Spleen (tissue), 11 donors: ENCODE measurements around the gene ACOXL. TPM values are rescaled to one million over a fixed set of nuclear protein-coding genes. Genes with fewer than 3 reads are reported as not detected.

Source experiments
- DNase-seq: peaks from one replicate; pipeline ENCODE4 v3.0.0-alpha.2; 2020
- H3K27ac ChIP-seq, 8 donors: fragments of 200-600 bp; sonication (generic) in 7 of 8; 1 replicate in 4 of 8; 2 replicates in 4 of 8; pipeline versions ENCODE4 v1.5.0 to v1.8.0; 2016 to 2021; ENCODE audit warnings: inconsistent platforms in 4 of 8, mild to moderate bottlenecking in 4 of 8, moderate library complexity in 1 of 8
- H3K27me3 ChIP-seq, 7 donors: fragments of 200-600 bp; sonication (generic) in 6 of 7; replicated peaks in 1 of 7; 1 replicate in 4 of 7; 2 replicates in 3 of 7; pipeline versions ENCODE4 v1.5.0 to v1.8.0; 2016 to 2021; ENCODE audit warnings: inconsistent platforms in 3 of 7, mild to moderate bottlenecking in 1 of 7
- H3K36me3 ChIP-seq, 6 donors: fragments of 200-600 bp; sonication (generic) in 5 of 6; 1 replicate in 4 of 6; 2 replicates in 2 of 6; pipeline versions ENCODE4 v1.5.0 to v1.8.0; 2016 to 2021; ENCODE audit warnings: inconsistent platforms in 2 of 6
- H3K4me1 ChIP-seq, 6 donors: fragments of 200-600 bp; sonication (generic) in 5 of 6; 1 replicate in 3 of 6; 2 replicates in 3 of 6; pipeline versions ENCODE4 v1.5.0 to v1.8.0; 2016 to 2021; ENCODE audit warnings: inconsistent platforms in 3 of 6
- H3K4me3 ChIP-seq, 8 donors: fragments of 200-600 bp; sonication (generic) in 7 of 8; 1 replicate in 4 of 8; 2 replicates in 4 of 8; pipeline versions ENCODE4 v1.5.0 to v1.8.0; 2016 to 2021; ENCODE audit warnings: inconsistent platforms in 4 of 8, mild to moderate bottlenecking in 4 of 8, moderate library complexity in 2 of 8
- H3K9me3 ChIP-seq, 8 donors: fragments of 200-600 bp; sonication (generic) in 7 of 8; 1 replicate in 4 of 8; 2 replicates in 4 of 8; pipeline versions ENCODE4 v1.5.0 to v1.8.0; 2016 to 2021; ENCODE audit warnings: inconsistent platforms in 4 of 8
- POLR2A ChIP-seq, 3 donors: fragments of 450-650 bp; IDR thresholded peaks; one replicate each; pipeline ENCODE4 v1.5.1; 2017; ENCODE audit warnings: antibody characterized with exemption in 3 of 3, mild to moderate bottlenecking in 1 of 3
- POLR2AphosphoS5 ChIP-seq, 3 donors: sonication (generic); formaldehyde crosslinking; IDR thresholded peaks; one replicate each; pipeline ENCODE4 v1.5.1; 2017; ENCODE audit warnings: antibody characterized with exemption in 3 of 3
- WGBS, 5 donors: extraction: QIAGEN DNeasy Blood & Tissue Kit in 3 of 5; methylation state at CpG; one replicate each; pipeline versions ENCODE4 v1.1.5 to v1.1.7; 2013 to 2018; 5-methylcytosine and 5-hydroxymethylcytosine counted together
- intact Hi-C: fragments of 100-400 bp; cut with DNase I; formaldehyde crosslinking; loops from one replicate; pipeline ENCODE4 v1.15.0; 2023; ENCODE audit warnings: low total_unique reads
- polyA plus RNA-seq, 3 donors: library from polyadenylated mRNA; stranded (reverse); fragments of 200-250 nt; gene quantifications; one replicate each; pipeline ENCODE4 v1.2.1, GENCODE V29; 2013
- total RNA-seq, 7 donors: library from RNA; depleted of rRNA in 3 of 7; stranded (reverse); fragments of >200 nt in 3 of 7; fragmentation: NEBNext Ultra II Directional in 4 of 7; extraction: Animal tissue kit (Norgen Biotek cat#: 25700) in 4 of 7; gene quantifications; one replicate each; pipeline versions ENCODE4 v1.1.0 to v1.2.1, GENCODE V29; 2016 to 2021
- TF ChIP-seq, protein P1 (sequence below), 11 experiments: fragments of 200-600 bp in 7 of 11; fragments of 450-650 bp in 4 of 11; sonication (generic) in 4 of 11; IDR thresholded peaks in 8 of 11; conservative IDR thresholded peaks in 3 of 11; 1 replicate in 7 of 11; 2 replicates in 4 of 11; pipeline versions ENCODE4 v1.4.0 to v1.8.0; 2016 to 2021; ENCODE audit warnings: antibody characterized with exemption in 11 of 11, inconsistent platforms in 4 of 11, mild to moderate bottlenecking in 1 of 11
- donor health status: healthy with polysubstance abuse.
- donor health status: DM: no; HTN: no; CAD: no; lungs with moderate emphysema.
- donor health status: DM: no; HTN: no; CAD: no.
- donor health status: Bipolar disorder and iron deficiency.
- donor health status: healthy.
- donor health status: DM: no; HTN: no; CAD: no.
- donor health status: DM: yes; HTN: yes; CAD: no.

The ACOXL gene
- total and polyA plus RNA-seq, 10 donors: 0.04 to 1.0 (median 0.66) TPM

DNA sequence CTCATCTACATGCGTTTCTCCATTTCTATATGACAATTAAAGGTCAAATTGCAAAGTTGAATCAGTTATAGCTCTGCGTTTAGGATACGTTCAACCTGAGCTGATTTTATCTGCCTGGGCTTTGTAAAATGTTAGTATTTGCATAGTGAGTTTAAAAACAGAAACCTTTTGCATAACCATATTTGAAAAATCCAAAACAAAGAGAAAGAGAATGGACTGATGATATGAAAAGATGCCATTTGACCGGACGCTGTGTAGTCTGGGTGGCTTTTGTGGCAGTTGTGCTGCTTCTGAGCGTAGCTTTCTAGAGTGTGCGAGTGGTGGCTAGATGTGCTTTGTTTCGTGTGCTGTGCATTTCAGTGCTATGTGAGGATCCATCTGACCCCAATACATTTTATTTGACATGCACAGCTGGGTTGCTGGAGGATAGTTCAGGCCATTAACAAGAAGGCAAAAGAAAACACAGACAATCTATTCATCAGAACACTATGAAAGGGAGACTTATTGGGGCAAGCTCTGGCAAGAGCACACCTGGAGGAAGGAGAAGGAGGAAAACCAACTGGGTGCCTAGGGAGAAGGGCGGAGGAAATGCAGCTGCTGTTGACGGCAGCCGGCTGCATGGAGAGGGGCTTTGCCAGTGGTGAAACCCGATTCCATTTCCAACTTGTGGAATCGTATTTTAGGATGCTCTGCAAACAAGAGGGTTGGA is 126.8 kb downstream of the ACOXL start:
- no peaks in the 10 kb centered on the region for H3K36me3 ChIP-seq
- intact Hi-C loops: no loop called here
- peaks cover 0 to 47% (median 20%) of the 10 kb centered on the region in 6 donors for H3K4me1 ChIP-seq
- peak overlapping the region in 7 of 8 donors; percentile 30 to 70 (median 59) for H3K27ac ChIP-seq
- WGBS, 5 donors: 58 to 69% (median 64%) methylated on average over 13 of the region's 13 CpGs
- peaks cover 0 to 23% (median 0%) of the 10 kb centered on the region in 7 donors for H3K27me3 ChIP-seq
- H3K4me3 ChIP-seq: peak overlapping the region in 2 of 8 donors; percentile 6 to 12
- TF ChIP-seq, protein P1, sequence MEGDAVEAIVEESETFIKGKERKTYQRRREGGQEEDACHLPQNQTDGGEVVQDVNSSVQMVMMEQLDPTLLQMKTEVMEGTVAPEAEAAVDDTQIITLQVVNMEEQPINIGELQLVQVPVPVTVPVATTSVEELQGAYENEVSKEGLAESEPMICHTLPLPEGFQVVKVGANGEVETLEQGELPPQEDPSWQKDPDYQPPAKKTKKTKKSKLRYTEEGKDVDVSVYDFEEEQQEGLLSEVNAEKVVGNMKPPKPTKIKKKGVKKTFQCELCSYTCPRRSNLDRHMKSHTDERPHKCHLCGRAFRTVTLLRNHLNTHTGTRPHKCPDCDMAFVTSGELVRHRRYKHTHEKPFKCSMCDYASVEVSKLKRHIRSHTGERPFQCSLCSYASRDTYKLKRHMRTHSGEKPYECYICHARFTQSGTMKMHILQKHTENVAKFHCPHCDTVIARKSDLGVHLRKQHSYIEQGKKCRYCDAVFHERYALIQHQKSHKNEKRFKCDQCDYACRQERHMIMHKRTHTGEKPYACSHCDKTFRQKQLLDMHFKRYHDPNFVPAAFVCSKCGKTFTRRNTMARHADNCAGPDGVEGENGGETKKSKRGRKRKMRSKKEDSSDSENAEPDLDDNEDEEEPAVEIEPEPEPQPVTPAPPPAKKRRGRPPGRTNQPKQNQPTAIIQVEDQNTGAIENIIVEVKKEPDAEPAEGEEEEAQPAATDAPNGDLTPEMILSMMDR (IDR thresholded peaks at IDR 0.05 in 8 of 11, conservative IDR thresholded peaks at IDR 0.05 in 3 of 11): no peak
- TF ChIP-seq POLR2AphosphoS5 (IDR thresholded peaks at IDR 0.05): no peak
- no peak for TF ChIP-seq POLR2A (IDR thresholded peaks at IDR 0.05)
- no peak for DNase-seq
- H3K9me3 ChIP-seq: no peaks in the 10 kb centered on the region

DNA sequence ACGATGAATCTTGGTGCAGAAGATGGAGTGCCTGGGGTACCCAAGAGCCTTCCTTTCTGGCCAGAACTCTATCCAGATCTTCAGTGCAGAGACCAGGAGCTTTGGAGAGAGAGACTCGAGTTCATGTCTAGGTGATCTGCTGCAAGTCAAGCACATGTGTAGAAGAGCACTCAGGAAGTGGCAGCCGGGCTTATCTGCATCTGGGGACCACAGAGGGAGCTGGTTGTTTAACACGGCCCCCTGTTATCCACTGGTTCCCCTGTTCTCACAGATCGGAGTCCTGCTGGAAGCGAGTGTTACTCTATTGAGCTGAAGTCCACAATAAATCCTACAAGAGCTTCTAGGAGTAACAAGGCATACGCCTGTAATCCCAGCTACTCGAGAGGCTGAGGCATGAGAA is 128.3 kb downstream of the ACOXL start:
- peaks cover 0 to 43% (median 21%) of the 10 kb centered on the region in 6 donors for H3K4me1 ChIP-seq
- intact Hi-C loops: no loop called here
- TF ChIP-seq POLR2AphosphoS5 (IDR thresholded peaks at IDR 0.05) (no peak), POLR2A (IDR thresholded peaks at IDR 0.05) (no peak)
- TF ChIP-seq, protein P1 (IDR thresholded peaks at IDR 0.05 in 8 of 11, conservative IDR thresholded peaks at IDR 0.05 in 3 of 11): no peak
- H3K36me3 ChIP-seq: no peaks in the 10 kb centered on the region
- H3K9me3 ChIP-seq: no peaks in the 10 kb centered on the region
- DNase-seq: no peak
- H3K4me3 ChIP-seq: no peak overlapping the region
- H3K27ac ChIP-seq: no peak overlapping the region
- WGBS, 5 donors: 65 to 73% (median 68%) methylated on average over 6 to 8 of the region's 8 CpGs
- H3K27me3 ChIP-seq: peaks cover 0 to 23% (median 0%) of the 10 kb centered on the region in 7 donors

DNA sequence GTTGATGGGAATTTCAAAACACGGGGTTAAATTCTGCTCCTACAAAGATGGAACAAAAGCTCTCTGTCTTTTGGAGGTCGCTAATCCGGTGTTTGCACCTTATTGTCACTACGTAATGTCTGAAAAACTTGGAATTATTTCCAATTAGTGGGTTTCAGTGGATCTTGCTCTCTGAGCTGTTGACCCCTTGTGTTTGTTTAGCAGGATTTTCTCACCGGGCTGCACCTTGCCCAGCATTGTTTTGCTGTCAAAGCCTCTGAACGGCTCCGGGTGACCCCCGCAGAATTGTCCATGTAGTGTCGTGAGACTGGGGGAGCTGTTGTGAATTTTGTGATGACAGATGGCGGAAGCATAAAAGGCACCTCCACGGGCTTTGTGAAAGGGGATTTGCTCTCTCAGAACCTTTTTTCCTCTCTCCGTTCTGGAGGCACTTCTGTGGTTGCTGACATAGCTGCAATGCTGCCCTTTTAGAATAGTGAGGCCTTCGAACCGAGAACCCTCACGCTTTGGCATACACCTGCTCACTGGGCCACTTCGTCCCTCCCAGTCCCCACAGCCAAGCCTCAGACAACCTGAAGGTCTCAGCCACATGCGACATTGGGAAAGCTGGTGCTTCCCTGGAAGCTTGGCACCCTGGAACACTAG is 129.4 kb downstream of the ACOXL start:
- intact Hi-C loops: no loop called here
- WGBS, 5 donors: 79 to 91% (median 87%) methylated on average over 17 of the region's 17 CpGs
- peaks cover 0 to 32% (median 0%) of the 10 kb centered on the region in 7 donors for H3K27me3 ChIP-seq
- DNase-seq: no peak
- no peaks in the 10 kb centered on the region for H3K9me3 ChIP-seq
- no peak for TF ChIP-seq POLR2AphosphoS5 (IDR thresholded peaks at IDR 0.05)
- TF ChIP-seq POLR2A (IDR thresholded peaks at IDR 0.05): no peak
- TF ChIP-seq, protein P1 (IDR thresholded peaks at IDR 0.05 in 8 of 11, conservative IDR thresholded peaks at IDR 0.05 in 3 of 11): no peak
- peaks cover 0 to 43% (median 21%) of the 10 kb centered on the region in 6 donors for H3K4me1 ChIP-seq
- no peak overlapping the region for H3K4me3 ChIP-seq
- H3K36me3 ChIP-seq: no peaks in the 10 kb centered on the region
- H3K27ac ChIP-seq: no peak overlapping the region

DNA sequence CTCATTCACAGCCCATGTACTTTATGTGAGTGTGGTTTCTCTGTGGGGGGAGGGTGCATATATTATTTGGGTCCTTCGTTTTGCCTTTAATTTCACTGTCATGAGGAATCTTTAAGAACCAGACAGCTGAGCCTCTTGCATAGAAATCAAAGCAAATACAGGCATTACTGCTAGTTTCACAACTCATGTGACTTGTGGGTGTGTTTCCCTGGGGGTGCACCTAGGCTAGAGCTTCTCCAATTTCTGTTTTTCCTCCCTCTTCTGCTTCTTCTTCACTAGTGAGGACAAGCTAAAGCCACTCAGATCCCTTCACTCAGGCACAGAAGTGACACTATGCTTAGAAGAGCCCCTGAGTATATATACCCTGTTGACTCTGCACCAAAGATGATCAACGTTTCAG is 131.4 kb downstream of the ACOXL start:
- 61 to 81% (median 74%) methylated on average over 2 of the region's 2 CpGs for WGBS, 5 donors
- Histone ChIP-seq H3K4me1 (peaks cover 0 to 33% (median 15%) of the 10 kb centered on the region in 6 donors), H3K27ac (no peak overlapping the region), H3K27me3 (peaks cover 0 to 33% (median 0%) of the 10 kb centered on the region in 7 donors), H3K9me3 (no peaks in the 10 kb centered on the region), H3K36me3 (no peaks in the 10 kb centered on the region), H3K4me3 (no peak overlapping the region)
- no peak for DNase-seq
- TF ChIP-seq, protein P1 (IDR thresholded peaks at IDR 0.05 in 8 of 11, conservative IDR thresholded peaks at IDR 0.05 in 3 of 11): no peak
- TF ChIP-seq POLR2AphosphoS5 (IDR thresholded peaks at IDR 0.05): no peak
- no peak for TF ChIP-seq POLR2A (IDR thresholded peaks at IDR 0.05)
- intact Hi-C loops: no loop called here
